Measurements from ENCODE around the gene PRSS27.

PRSS27 gene

DNA sequence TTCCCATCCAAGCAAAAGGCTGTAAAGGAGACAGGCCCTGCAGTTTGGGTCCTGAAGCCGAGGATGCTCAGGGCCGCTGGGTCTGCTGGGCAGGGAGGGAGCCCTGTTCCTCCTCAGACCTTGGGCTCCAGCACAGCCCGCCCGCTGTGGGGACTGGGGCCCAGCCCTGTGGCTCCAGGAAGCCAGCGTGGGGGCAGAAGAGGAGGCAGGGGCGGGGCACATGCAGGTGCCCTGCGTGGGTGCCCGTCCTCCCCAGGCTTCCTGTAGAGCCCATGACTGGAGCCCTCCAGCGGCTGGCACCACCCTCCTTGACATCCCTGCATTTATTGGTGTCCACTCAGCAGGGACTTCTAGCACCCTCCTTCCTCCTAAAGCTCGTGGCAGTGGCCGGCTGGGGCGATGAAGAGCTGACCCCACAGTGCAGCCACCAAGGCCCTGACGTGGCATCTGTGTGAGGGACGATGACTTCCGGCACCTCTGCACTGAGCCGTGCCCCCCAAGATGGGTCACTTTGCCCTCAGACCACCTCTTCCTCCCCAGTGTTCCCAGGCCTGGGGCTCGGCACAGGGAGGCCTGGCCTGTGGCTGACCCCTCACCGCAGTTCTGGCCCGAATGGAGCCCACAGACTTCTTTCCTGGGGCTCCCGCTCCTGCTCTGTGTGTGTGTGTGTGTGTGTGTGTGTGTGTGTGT is 9.9 kb downstream of the PRSS27 start:
- no peak overlapping the region for H3K4me3 ChIP-seq (ENCODE audit: control insufficient read depth, low read depth, low read length)
- TF ChIP-seq, protein P1, sequence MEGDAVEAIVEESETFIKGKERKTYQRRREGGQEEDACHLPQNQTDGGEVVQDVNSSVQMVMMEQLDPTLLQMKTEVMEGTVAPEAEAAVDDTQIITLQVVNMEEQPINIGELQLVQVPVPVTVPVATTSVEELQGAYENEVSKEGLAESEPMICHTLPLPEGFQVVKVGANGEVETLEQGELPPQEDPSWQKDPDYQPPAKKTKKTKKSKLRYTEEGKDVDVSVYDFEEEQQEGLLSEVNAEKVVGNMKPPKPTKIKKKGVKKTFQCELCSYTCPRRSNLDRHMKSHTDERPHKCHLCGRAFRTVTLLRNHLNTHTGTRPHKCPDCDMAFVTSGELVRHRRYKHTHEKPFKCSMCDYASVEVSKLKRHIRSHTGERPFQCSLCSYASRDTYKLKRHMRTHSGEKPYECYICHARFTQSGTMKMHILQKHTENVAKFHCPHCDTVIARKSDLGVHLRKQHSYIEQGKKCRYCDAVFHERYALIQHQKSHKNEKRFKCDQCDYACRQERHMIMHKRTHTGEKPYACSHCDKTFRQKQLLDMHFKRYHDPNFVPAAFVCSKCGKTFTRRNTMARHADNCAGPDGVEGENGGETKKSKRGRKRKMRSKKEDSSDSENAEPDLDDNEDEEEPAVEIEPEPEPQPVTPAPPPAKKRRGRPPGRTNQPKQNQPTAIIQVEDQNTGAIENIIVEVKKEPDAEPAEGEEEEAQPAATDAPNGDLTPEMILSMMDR (IDR thresholded peaks at IDR 0.05; ENCODE audit: control insufficient read depth, insufficient read depth, low read depth, low read length, missing control alignments) = no peak
- DNase-seq (ENCODE audit: low read depth) = no peak

DNA sequence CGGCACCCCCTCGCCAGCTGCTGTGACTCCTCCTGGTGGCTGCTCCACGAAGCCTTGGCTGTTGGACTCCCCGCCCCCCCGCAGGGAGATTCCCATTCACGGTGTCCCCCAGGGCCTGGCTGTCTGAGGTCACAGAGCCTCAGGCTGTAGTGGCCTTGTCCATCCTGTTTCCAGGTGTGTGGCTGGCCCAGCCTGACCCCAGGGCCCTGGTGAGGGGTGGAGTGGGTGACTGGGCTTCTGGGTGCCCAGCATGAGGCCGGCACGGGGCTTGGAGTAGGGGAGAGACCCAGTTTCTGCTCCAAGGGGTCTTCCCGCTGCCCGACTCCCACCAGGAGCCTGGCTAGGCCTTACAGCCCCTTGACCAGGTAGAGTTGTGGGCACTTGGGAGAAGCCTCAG is 10.4 kb downstream of the PRSS27 start:
- H3K4me3 ChIP-seq (ENCODE audit: control insufficient read depth, low read depth, low read length) = no peak overlapping the region
- no peak for DNase-seq (ENCODE audit: low read depth)
- TF ChIP-seq, protein P1 (IDR thresholded peaks at IDR 0.05; ENCODE audit: control insufficient read depth, insufficient read depth, low read depth, low read length, missing control alignments) = no peak

DNA sequence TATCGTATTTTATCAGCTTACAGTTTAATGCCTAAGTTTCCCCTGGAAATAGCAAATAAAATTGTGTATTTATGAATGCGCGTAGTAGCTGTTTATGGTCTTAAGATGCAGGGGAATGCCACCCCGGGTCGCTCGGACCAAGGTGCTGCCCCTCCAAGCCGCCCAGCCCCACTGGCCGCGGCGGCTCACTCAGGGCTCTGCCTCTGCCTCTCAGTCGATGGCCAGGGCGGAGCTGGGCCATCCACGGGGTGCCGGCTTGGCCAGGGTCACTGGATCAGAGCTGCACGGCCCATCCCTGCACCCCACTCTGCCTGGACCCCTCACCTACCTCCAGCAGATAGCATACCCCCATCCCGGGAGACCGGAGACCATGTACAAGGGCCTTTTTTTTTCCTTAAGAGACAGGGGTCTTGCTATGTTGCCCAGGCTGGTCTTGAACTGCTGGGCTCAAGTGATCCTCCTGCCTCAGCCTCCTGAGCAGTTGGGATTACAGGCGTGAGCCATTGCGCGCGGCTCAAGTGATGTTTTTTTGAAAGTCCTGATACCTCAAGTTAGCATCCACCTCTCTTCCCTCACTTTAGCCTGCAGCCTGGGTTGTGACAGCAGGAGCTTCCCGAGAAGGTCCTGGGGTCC is 11.0 kb downstream of the PRSS27 start:
- no peak for DNase-seq (ENCODE audit: low read depth)
- TF ChIP-seq, protein P1 (IDR thresholded peaks at IDR 0.05; ENCODE audit: control insufficient read depth, insufficient read depth, low read depth, low read length, missing control alignments) = no peak
- no peak overlapping the region for H3K4me3 ChIP-seq (ENCODE audit: control insufficient read depth, low read depth, low read length)

DNA sequence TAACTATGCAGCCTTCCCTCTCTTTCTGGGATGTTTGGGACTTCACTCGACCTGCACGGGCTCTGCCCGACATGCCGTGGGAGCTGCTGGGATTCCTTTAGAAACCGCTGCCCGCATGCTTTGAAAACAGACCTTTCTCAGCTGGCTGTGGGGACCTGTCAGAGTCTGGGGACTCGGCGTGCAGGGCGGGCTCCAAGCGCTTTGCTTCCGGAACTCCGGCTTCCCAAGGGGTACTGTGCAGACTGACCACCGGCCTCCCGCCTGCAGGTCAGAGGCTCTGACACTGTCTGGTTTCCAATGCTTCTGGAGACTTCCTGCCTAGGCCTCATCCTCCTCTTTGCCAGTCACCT is 11.8 kb downstream of the PRSS27 start:
- no peak for DNase-seq (ENCODE audit: low read depth)
- TF ChIP-seq, protein P1 (IDR thresholded peaks at IDR 0.05; ENCODE audit: control insufficient read depth, insufficient read depth, low read depth, low read length, missing control alignments) = no peak
- no peak overlapping the region for H3K4me3 ChIP-seq (ENCODE audit: control insufficient read depth, low read depth, low read length)

DNA sequence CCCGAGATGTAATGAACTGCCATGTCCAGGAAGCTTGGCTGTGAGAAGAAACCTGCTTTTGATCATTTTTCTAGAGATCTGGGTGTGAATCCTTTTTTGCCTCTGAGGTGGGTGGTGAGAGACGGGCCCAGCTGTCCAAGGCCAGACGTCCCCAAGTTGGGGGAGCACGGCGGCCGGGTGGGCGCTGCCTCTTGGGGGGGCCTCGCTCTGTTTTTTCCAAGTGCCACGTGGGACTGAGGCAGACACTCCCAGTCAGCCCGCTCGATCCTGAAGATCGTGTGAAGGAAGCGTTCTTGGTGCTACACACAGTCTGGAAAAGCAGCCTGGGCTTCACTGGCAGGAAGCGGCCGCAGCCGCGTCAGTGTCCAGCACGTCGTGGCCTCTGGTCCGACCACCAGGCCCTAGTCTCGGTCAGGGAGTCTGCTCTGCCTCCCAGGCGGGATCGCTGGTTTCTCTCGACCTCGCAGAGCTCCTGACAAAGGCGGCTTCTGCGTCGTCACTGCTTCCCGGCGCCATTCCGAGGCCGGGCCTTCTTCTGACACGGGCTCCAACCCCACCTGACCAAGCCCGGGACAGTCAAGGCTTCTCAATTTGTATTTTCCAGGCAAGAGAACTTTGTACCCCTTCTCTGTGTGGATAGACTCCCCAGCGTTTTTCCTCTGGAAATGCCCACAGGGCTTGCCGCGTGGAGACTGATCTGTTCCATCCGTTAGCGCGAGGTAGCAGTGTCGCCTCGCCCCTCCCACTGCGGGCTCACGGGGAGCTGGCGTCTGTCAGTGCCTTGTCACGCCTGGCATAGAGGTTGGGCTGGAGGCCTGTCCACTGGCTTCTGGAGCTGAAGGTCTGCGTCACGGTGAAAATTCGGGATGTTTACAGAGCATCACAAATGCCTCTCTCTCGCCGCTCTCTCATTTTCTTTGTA is 12.4 kb downstream of the PRSS27 start:
- no peak overlapping the region for H3K4me3 ChIP-seq (ENCODE audit: control insufficient read depth, low read depth, low read length)
- TF ChIP-seq, protein P1 (IDR thresholded peaks at IDR 0.05; ENCODE audit: control insufficient read depth, insufficient read depth, low read depth, low read length, missing control alignments) = no peak
- no peak for DNase-seq (ENCODE audit: low read depth)

DNA sequence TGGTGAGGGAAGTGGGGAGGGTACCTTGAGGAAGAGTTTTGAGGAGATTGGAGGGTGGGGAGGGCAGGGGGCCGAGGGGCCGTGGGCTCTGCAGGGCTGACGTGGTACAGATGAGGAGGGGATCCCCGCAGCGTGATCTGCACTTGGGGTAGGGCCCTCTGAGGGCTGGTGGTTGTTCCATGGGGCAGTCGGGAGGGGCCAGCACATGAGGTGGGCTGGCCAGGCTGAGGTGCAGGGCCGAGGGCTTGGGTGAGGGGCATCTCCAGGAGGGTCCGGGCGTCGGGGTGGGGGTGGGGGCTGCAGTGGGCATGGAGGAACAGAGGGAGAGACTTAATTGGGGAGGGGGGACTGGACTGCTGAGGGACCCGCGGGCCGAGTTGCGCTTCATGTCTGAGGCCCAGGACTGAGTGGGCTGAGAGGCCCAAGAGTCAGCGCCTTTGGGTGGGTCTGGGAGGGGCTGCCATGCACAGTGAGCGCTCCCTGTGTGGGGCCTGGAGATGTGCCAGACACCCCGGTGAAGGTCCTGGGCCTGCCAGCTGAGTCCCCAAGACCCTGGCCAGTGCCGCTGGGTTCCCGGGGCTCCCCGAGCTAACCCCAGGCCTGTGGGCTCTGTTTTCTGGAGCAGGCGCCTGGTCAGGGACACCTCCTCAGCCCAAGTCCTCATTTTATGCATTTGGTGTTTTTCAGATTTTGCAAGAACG is 13.3 kb downstream of the PRSS27 start:
- TF ChIP-seq, protein P1 (IDR thresholded peaks at IDR 0.05; ENCODE audit: control insufficient read depth, insufficient read depth, low read depth, low read length, missing control alignments) = no peak
- no peak overlapping the region for H3K4me3 ChIP-seq (ENCODE audit: control insufficient read depth, low read depth, low read length)
- DNase-seq (ENCODE audit: low read depth) = no peak
